Pons (tissue), 1 donor: ENCODE results near the gene CDH12.
"Not testable (repeated sequence)": the region's sequence is repeated elsewhere in the genome, so short reads cannot be mapped to it uniquely, and the experiment has no call there.

Source experiments
- DNase-seq: peaks from one replicate; pipeline ENCODE4 v3.0.0-alpha.2; 2016; ENCODE audit warnings: low spot score

CDH12 gene

GRCh38 chr5:22852807-22853660 lies at the start of gene CDH12:
Gene CDH12 (minus strand): TSS chr5:22853344.
- no peak for DNase-seq

GRCh38 chr5:22901885-22902284 lies 48.7 kb upstream of the CDH12 start:
- no peak for DNase-seq

GRCh38 chr5:22900801-22901310 lies 47.7 kb upstream of the CDH12 start:
- no peak for DNase-seq

- DNase-seq, result no peak
Measured at GRCh38 chr5:22899341-22899740, 46.2 kb upstream of the CDH12 start.

- no peak for DNase-seq
Measured at GRCh38 chr5:22896152-22896551, 43.0 kb upstream of the CDH12 start.

GRCh38 chr5:22892441-22892840 lies 39.3 kb upstream of the CDH12 start:
- DNase-seq, result no peak

- peak; percentile 31 for DNase-seq
Measured at GRCh38 chr5:22889720-22890119, 36.6 kb upstream of the CDH12 start.

GRCh38 chr5:22887566-22887965 lies 34.4 kb upstream of the CDH12 start:
- no peak for DNase-seq

GRCh38 chr5:22858911-22859310 lies 5.8 kb upstream of the CDH12 start:
- not testable (repeated sequence) for DNase-seq

GRCh38 chr5:22855824-22856223 lies 2.7 kb upstream of the CDH12 start:
- DNase-seq, result no peak

GRCh38 chr5:22850981-22851380 lies 2.2 kb downstream of the CDH12 start:
- no peak for DNase-seq

GRCh38 chr5:22846693-22847092 lies 6.5 kb downstream of the CDH12 start:
- no peak for DNase-seq

GRCh38 chr5:22844636-22845035 lies 8.5 kb downstream of the CDH12 start:
- no peak for DNase-seq

GRCh38 chr5:22844155-22844554 lies 9.0 kb downstream of the CDH12 start:
- DNase-seq, result no peak

- no peak for DNase-seq
Measured at GRCh38 chr5:22842574-22842973, 10.6 kb downstream of the CDH12 start.

- no peak for DNase-seq
Measured at GRCh38 chr5:22837803-22838202, 15.3 kb downstream of the CDH12 start.

- DNase-seq, result no peak
Measured at GRCh38 chr5:22835686-22836085, 17.5 kb downstream of the CDH12 start.

GRCh38 chr5:22793463-22793862 lies 59.7 kb downstream of the CDH12 start:
- no peak for DNase-seq

- no peak for DNase-seq
Measured at GRCh38 chr5:22787807-22788206, 65.3 kb downstream of the CDH12 start.

- DNase-seq, result no peak
Measured at GRCh38 chr5:22787398-22787797, 65.7 kb downstream of the CDH12 start.

- no peak for DNase-seq
Measured at GRCh38 chr5:22780756-22781155, 72.4 kb downstream of the CDH12 start.

GRCh38 chr5:22779499-22779898 lies 73.6 kb downstream of the CDH12 start:
- no peak for DNase-seq

- DNase-seq, result no peak
Measured at GRCh38 chr5:22776285-22776684, 76.9 kb downstream of the CDH12 start.

- DNase-seq, result not testable (repeated sequence)
Measured at GRCh38 chr5:22774214-22774613, 78.9 kb downstream of the CDH12 start.
